PC-9 (cell line): Measurements from ENCODE around the gene RANBP10. TPM values are rescaled to one million over a fixed set of nuclear protein-coding genes. Genes with fewer than 3 reads are reported as not detected.

Experiments
- BruUV-seq: library from RNA; stranded (reverse); fragments of 400-500 nt; replicated peaks from 2 replicates; lab custom pipeline; 2021; lab: Mats Ljungman, UMichigan
- CTCF ChIA-PET: fragments of 300-600 bp; sonication (Branson Sonifier 250); formaldehyde crosslinking; loops from one replicate; lab custom pipeline; 2022; ENCODE audit warnings: antibody characterized with exemption; lab: Charles Lee
- POLR2A ChIA-PET: fragments of 300-600 bp; sonication (Branson Sonifier 250); formaldehyde crosslinking; loops from one replicate; lab custom pipeline; 2022; ENCODE audit warnings: antibody characterized with exemption; ENCODE audit not compliant: unreplicated experiment; lab: Charles Lee
- DNase-seq, 2 experiments: peaks; one replicate each; pipeline versions ENCODE4 v3.0.0 to v3.0.0-alpha.2; 2015 to 2022; ENCODE audit warnings: mixed read lengths in 1 of 2
- H2AFZ ChIP-seq: fragments of 200-600 bp; sonication (generic); 2 replicates; pipeline ENCODE4 v1.8.1; 2017; ENCODE audit warnings: antibody characterized with exemption
- H3F3A ChIP-seq: fragments of 200-600 bp; sonication (generic); 2 replicates; pipeline ENCODE4 v1.8.1; 2017; ENCODE audit warnings: antibody characterized with exemption, mild to moderate bottlenecking, low read depth; ENCODE audit not compliant: insufficient read depth
- H3K27ac ChIP-seq: fragments of 200-600 bp; sonication (generic); 2 replicates; pipeline ENCODE4 v1.6.1; 2016; ENCODE audit warnings: mixed run types
- H3K27me3 ChIP-seq: fragments of 200-600 bp; sonication (generic); 2 replicates; pipeline ENCODE4 v1.6.1; 2016; ENCODE audit warnings: low read depth, mixed run types; ENCODE audit not compliant: insufficient read depth
- H3K36me3 ChIP-seq: fragments of 200-600 bp; sonication (generic); 2 replicates; pipeline ENCODE4 v1.6.1; 2016; ENCODE audit warnings: low read depth, mixed run types
- H3K4me1 ChIP-seq: fragments of 200-600 bp; sonication (generic); replicated peaks from 2 replicates; pipeline ENCODE4 v1.6.1; 2016; ENCODE audit warnings: mixed run types; ENCODE audit not compliant: insufficient read depth
- H3K4me2 ChIP-seq: fragments of 200-600 bp; sonication (generic); 2 replicates; pipeline ENCODE4 v1.6.1; 2017; ENCODE audit warnings: mixed run types
- H3K4me3 ChIP-seq: fragments of 200-600 bp; sonication (generic); 2 replicates; pipeline ENCODE4 v1.6.1; 2016; ENCODE audit warnings: mixed run types
- H3K79me2 ChIP-seq: fragments of 200-600 bp; sonication (generic); 2 replicates; pipeline ENCODE4 v1.6.1; 2017; ENCODE audit warnings: low read depth, mixed run types
- H3K9me2 ChIP-seq: fragments of 200-600 bp; sonication (generic); 2 replicates; pipeline ENCODE4 v1.8.1; 2017; ENCODE audit warnings: mild to moderate bottlenecking; ENCODE audit not compliant: insufficient read depth
- H3K9me3 ChIP-seq: fragments of 200-600 bp; sonication (generic); 2 replicates; pipeline ENCODE4 v1.8.1; 2016; ENCODE audit warnings: low read depth; ENCODE audit not compliant: insufficient read depth
- H4K20me1 ChIP-seq: fragments of 200-600 bp; sonication (generic); 2 replicates; pipeline ENCODE4 v1.8.1; 2017; ENCODE audit not compliant: insufficient read depth
- EZH2 ChIP-seq: fragments of 200-600 bp; sonication (generic); IDR thresholded peaks from 2 replicates; pipeline ENCODE4 v1.8.0; 2017; ENCODE audit warnings: antibody characterized with exemption, low read depth
- intact Hi-C: fragments of 100-400 bp; cut with micrococcal nuclease; formaldehyde crosslinking; loops from one replicate; pipeline ENCODE4 v1.10.0; 2022; ENCODE audit not compliant: unreplicated experiment
- total RNA-seq: library from RNA; stranded (reverse); gene quantifications from 2 replicates; pipeline ENCODE4 v1.2.3, GENCODE V29; 2021
- TF ChIP-seq, protein P1 (sequence below): fragments of 200-600 bp; sonication (generic); conservative IDR thresholded peaks from 2 replicates; pipeline ENCODE4 v1.6.1; 2017; ENCODE audit warnings: mixed run types, antibody characterized with exemption, mild to moderate bottlenecking, moderate library complexity

The RANBP10 gene
- total RNA-seq, 1 experiment from 2014 or later: 21.0 TPM

DNA sequence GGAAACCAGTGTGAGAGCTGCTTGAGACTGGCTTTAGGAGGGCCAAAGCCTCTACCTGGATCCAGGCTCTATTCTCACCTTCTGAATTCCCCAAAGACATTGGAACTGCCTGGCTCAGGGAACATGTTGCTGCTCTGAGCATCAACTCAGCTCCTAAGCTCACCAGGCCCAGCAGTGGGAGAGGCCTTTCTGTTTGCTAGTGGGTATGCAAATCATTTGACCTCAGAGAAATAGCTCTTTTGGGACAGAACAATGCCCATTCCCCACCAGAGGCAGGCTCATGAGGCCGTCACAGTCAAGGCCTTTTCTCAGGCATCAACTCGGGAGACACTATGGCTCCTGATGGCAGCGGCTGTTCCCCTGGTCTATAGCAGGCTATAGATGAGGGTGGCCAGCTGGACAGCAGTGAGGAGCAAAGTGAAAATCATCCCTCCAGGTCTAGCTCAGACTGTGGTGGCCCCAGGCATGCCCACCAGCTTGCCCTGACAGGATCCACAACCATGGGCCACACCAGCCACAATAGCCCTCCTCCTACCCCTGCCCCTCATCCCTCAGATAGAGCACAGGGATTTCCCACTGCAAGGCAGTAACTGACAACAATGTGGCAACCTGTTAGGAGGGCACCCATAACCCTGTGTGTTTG is 56.8 kb downstream of the RANBP10 start:
- H3K9me2 ChIP-seq: no peaks in the 10 kb centered on the region
- DNase-seq: no peak
- no peaks in the 10 kb centered on the region for H3F3A ChIP-seq
- CTCF ChIA-PET: interaction anchor here (0.5 kb wide), 1 partner anchor 35 kb away, joined by 5 read pairs; no protein-coding TSS in a partner anchor
- H3K36me3 ChIP-seq: no peaks in the 10 kb centered on the region
- no peaks in the 10 kb centered on the region for H3K79me2 ChIP-seq
- H3K4me3 ChIP-seq: no peak overlapping the region
- H3K27ac ChIP-seq: no peak overlapping the region
- no peak overlapping the region for H2AFZ ChIP-seq
- no peaks in the 10 kb centered on the region for H4K20me1 ChIP-seq
- H3K27me3 ChIP-seq: no peaks in the 10 kb centered on the region
- no peak overlapping the region for H3K4me2 ChIP-seq
- no TSS peak for BruUV-seq
- H3K9me3 ChIP-seq: no peaks in the 10 kb centered on the region
- POLR2A ChIA-PET: no interaction called here
- H3K4me1 ChIP-seq: no peaks in the 10 kb centered on the region
- intact Hi-C loops: no loop called here
- TF ChIP-seq EZH2: no peak
- TF ChIP-seq, protein P1, sequence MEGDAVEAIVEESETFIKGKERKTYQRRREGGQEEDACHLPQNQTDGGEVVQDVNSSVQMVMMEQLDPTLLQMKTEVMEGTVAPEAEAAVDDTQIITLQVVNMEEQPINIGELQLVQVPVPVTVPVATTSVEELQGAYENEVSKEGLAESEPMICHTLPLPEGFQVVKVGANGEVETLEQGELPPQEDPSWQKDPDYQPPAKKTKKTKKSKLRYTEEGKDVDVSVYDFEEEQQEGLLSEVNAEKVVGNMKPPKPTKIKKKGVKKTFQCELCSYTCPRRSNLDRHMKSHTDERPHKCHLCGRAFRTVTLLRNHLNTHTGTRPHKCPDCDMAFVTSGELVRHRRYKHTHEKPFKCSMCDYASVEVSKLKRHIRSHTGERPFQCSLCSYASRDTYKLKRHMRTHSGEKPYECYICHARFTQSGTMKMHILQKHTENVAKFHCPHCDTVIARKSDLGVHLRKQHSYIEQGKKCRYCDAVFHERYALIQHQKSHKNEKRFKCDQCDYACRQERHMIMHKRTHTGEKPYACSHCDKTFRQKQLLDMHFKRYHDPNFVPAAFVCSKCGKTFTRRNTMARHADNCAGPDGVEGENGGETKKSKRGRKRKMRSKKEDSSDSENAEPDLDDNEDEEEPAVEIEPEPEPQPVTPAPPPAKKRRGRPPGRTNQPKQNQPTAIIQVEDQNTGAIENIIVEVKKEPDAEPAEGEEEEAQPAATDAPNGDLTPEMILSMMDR: no peak

DNA sequence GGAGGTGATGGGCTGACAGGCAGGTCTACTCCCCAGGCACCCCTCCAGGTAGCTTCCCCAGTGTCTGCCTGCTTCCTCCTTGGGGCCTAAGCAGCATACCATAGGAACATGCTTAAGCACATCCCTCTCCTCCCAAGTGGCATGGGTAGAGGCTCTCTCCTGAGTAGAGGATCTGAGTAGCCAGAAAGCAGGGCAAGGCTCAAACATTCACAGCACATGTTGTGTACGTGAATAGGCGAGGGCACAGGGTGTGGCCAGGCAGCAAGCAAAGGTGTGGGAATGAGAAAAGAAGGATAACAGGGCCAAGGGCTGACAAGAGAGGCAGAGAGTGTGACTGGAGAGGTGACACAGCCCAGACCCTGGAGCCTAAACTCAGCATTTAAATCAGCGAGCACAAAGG is 57.5 kb downstream of the RANBP10 start:
- POLR2A ChIA-PET: no interaction called here
- intact Hi-C loops: no loop called here
- Histone ChIP-seq H3K79me2 (no peaks in the 10 kb centered on the region), H4K20me1 (no peaks in the 10 kb centered on the region), H3K9me2 (no peaks in the 10 kb centered on the region), H3K9me3 (no peaks in the 10 kb centered on the region), H3K4me1 (no peaks in the 10 kb centered on the region), H3K4me3 (no peak overlapping the region), H3F3A (no peaks in the 10 kb centered on the region), H3K4me2 (no peak overlapping the region), H3K27ac (no peak overlapping the region), H3K27me3 (no peaks in the 10 kb centered on the region), H3K36me3 (no peaks in the 10 kb centered on the region), H2AFZ (no peak overlapping the region)
- CTCF ChIA-PET: interaction anchor here (0.5 kb wide), 1 partner anchor 35 kb away, joined by 5 read pairs; no protein-coding TSS in a partner anchor
- DNase-seq: no peak
- BruUV-seq: no TSS peak
- no peak for TF ChIP-seq EZH2

DNA sequence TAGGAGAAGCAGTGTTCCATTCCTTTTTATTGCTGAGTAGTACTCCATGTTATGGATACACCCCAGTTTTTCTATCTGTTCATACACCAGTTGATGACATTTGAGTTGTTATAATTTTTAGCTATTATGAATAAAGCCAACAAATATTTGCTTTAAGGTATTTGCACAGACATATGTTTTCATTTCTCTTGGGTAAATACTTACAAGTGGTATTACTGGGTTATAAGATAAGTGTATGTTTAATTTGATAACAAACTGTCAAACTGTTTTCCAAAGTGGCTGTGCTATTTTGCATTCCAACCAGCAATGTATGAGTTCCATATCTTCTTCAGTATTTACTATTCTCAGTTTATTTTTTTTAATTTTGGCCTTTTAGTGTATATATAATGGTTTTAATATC is 59.5 kb downstream of the RANBP10 start:
- no peaks in the 10 kb centered on the region for H3K9me3 ChIP-seq
- TF ChIP-seq EZH2: no peak
- TF ChIP-seq, protein P1: no peak
- no peaks in the 10 kb centered on the region for H3K36me3 ChIP-seq
- H3K27me3 ChIP-seq: no peaks in the 10 kb centered on the region
- no peak overlapping the region for H3K4me2 ChIP-seq
- ChIA-PET POLR2A (no interaction called here), CTCF (no interaction called here)
- no peaks in the 10 kb centered on the region for H3K9me2 ChIP-seq
- H2AFZ ChIP-seq: no peak overlapping the region
- no peak overlapping the region for H3K4me3 ChIP-seq
- intact Hi-C loops: no loop called here
- BruUV-seq: no TSS peak
- H4K20me1 ChIP-seq: no peaks in the 10 kb centered on the region
- no peaks in the 10 kb centered on the region for H3F3A ChIP-seq
- H3K79me2 ChIP-seq: no peaks in the 10 kb centered on the region
- no peak for DNase-seq
- H3K27ac ChIP-seq: no peak overlapping the region
- no peaks in the 10 kb centered on the region for H3K4me1 ChIP-seq

DNA sequence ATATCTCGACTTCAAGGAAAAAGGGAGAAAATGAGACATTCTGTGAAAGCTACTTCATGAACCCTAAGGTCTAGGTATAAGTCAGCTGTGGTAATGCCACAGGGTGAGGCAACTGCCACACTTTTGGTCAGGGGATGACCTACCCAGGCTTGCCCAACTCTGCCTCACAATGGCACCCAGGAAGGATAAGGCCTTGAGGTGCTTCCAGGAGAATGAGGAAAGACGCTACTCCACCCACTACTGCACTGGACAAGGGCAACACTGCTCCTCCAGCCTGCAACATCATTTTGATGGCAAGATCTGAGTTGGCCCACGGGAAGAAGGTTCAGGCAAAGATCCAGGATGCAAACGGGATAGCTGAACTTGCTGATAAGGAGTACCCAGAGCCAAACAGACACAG is 65.2 kb downstream of the RANBP10 start:
- intact Hi-C loops: no loop called here
- H3K9me2 ChIP-seq: no peaks in the 10 kb centered on the region
- ChIA-PET POLR2A (interaction anchor here (0.6 kb wide), 1 partner anchor 40 kb away, joined by 3 read pairs; no protein-coding TSS in a partner anchor), CTCF (no interaction called here)
- no peaks in the 10 kb centered on the region for H3K36me3 ChIP-seq
- no peaks in the 10 kb centered on the region for H3F3A ChIP-seq
- no peaks in the 10 kb centered on the region for H3K27me3 ChIP-seq
- H3K4me1 ChIP-seq: no peaks in the 10 kb centered on the region
- H4K20me1 ChIP-seq: no peaks in the 10 kb centered on the region; the same call in 1 of the 2 replicates
- no peak overlapping the region for H2AFZ ChIP-seq
- H3K27ac ChIP-seq: no peak overlapping the region
- no peak overlapping the region for H3K4me2 ChIP-seq
- H3K9me3 ChIP-seq: no peaks in the 10 kb centered on the region
- H3K79me2 ChIP-seq: no peaks in the 10 kb centered on the region
- TF ChIP-seq, protein P1: no peak
- no peak for TF ChIP-seq EZH2
- H3K4me3 ChIP-seq: no peak overlapping the region
- DNase-seq: no peak
- no TSS peak for BruUV-seq
